Measurements from ENCODE around the gene PDE6B.
"Not testable (repeated sequence)": the region's sequence is repeated elsewhere in the genome, so short reads cannot be mapped to it uniquely, and the experiment has no call there.

Gene PDE6B

DNA sequence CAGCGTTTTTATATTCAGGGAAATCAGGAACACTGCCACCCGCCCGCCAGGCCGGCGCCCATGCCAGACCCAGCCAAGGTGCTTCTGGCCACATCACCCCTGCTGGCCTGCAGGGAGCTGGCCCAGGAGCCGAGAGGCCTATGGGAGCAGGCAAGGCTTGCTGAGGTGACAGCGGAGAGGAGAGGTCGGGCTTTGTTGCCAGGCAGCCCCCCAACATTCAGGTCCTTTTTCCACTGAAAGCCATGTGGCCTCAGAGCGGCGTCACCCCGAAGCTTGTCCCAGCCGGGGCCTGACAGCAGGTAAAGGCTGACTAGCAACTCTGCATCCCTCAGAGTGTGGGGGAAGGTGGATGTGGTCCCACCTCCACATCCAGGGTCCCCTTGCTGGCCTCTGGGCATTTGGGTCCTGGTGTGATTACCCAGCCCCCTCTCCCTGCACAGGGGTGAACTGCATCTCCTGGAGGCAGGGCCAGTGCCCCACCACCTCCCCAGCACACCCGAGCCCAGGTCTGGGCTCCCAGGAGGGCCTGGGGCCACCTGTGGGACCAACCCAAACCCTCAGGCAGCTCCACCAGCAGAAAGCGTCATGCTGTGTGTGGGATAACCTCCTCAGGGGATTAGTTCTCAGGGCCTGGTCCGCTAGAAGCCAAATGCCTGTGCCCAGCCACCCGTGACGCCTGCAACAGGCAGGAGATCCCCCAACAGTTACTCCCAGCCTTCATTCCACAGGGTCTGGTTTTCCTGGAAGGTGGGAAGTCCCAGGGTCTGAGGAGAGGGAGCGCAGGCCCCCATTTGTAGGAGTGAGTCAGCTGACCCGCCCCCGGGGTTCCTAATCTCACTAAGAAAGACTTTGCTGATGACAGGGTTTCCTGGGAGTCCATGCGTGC, at the start of gene PDE6B:
PDE6B (plus strand) TSS at position 869 of the 886 bp plus-strand sequence. CDS start 54 bp downstream, outside the sequence.
- DNase-seq: no peak

GRCh38 chr4:576245-576821, 49.0 kb upstream of the PDE6B start, which contains the start of gene TMEM271:
TSS of gene TMEM271 (minus strand) at chr4:576295. CDS start at chr4:576062, 233 bp downstream.
- DNase-seq: no peak

DNA sequence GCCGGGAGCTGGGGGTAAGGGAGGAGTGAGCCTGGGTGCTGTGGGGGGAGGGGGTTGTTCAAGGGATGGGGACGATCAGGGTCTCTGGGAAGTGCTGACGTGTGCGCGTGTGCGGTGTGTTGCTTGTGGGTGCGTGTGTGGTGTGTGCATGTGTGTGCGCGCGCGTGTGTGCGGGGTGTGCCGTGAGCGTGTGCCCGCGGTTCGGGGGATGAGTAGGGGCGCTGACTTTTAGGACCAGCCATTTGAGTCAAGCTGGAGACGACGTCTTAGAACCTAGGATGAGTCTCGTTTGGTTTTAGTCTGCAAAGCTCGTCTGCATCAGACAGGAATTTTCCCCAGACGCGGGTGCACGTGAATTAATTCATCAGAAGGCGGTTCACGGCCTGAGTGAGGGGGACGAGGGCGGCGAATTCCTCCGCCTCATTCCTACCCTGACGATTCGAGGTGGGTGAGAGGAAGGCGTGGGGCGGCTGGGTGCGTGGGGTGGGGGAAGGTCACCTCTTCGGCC, 48.3 kb upstream of the PDE6B start:
- no peak for DNase-seq

- DNase-seq: no peak
Measured at GRCh38 chr4:577499-578450, 47.6 kb upstream of the PDE6B start.

DNA sequence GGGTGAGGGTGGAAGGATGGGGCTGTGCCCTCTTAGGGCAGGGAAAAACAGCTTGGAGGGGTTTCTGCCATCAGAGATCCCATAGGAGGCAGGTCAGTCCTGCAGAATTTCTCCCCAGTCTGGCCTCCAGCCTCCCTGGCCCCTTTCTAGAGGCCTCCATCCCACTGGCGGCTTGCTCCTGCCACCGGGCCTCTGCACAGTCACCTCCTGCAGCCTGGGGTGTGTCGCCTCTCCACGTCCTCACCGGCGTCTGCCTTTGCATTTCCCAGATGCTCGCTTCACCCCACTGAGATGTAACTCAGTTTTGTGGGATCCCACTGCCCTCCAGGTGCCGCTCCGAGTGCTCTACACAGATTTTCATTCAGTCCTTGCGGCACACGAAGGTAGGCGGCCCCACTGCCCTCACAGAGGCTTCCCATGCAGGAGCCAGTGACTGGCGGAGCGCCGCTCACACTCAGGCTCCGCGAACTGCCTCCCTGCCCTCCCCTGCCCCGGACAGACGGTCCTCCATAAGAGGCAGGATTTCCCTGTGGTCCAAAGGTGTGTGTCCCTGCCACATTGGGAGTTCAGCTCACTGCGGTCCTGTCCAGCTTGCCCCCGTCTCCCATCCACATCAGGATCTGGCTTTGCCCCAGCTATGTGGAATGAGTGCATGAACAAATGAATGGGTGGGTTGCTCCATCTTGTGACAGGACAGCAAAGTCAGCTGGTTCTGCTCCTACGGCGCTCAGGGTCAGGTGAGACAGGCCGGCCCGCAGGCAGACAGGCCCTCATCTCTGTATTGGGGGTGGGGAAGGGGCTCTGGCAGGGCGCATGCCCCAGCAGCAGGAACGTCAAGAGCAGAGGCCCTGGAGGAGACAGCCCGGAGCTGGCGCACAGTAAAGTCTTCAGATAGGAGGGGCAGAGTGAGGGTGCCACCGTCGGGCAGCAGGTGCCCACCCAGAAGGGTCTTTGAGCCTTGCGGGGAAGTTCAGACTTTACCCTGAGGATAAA, 46.6 kb upstream of the PDE6B start:
- no peak for DNase-seq

GRCh38 chr4:579543-580175, 45.7 kb upstream of the PDE6B start:
- DNase-seq: no peak

DNA sequence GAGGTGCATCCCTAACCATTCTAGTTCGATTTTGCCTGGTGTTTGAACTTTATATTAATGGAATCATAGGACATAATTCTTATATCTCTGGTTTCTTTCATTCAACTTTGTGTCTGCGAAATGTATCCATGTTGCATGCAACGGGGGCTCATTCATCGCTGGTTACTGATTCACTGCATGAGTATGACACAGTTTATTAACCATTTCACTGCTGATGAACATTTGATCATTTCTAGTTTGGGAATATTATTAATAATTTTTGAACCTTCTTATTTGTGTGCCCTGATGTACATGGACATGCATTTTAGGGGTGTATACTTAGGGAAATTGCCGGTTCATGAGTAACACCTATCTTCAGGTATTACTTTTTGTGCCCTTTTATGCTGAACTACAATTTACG, 44.2 kb upstream of the PDE6B start:
- no peak for DNase-seq

- no peak for DNase-seq
Measured at GRCh38 chr4:581753-582361, 43.5 kb upstream of the PDE6B start.

GRCh38 chr4:583820-584219, 41.6 kb upstream of the PDE6B start:
- no peak for DNase-seq

- DNase-seq: no peak
Measured at GRCh38 chr4:587671-588350, 37.6 kb upstream of the PDE6B start.

- DNase-seq: no peak
Measured at GRCh38 chr4:588351-588849, 37.0 kb upstream of the PDE6B start.

GRCh38 chr4:589219-589963, 36.0 kb upstream of the PDE6B start:
- DNase-seq: no peak

GRCh38 chr4:590313-590841, 35.0 kb upstream of the PDE6B start:
- no peak for DNase-seq

- DNase-seq: not testable (repeated sequence)
Measured at GRCh38 chr4:592178-592577, 33.2 kb upstream of the PDE6B start.

- no peak for DNase-seq
Measured at GRCh38 chr4:592825-593520, 32.4 kb upstream of the PDE6B start.

DNA sequence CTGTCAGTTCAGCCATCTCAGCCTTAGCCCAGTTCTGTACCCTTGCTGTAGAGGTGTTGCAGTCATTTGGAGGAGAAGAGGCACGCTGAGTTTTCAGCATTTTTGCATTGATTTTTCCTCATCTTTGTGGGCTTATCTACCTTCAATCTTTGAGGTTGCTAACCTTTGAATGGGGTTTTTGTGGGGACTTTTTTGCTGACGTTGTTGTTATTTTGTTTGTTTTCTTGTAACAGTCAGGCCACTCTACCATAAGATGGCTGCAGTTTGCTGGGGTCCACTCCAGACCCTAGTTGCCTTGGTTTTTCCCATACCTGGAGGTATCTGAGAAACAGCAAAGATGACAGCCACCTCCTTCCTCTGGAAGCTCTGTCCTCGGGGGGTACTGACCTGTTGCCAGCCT, 26.4 kb upstream of the PDE6B start:
- no peak for DNase-seq

- no peak for DNase-seq
Measured at GRCh38 chr4:600166-600565, 25.2 kb upstream of the PDE6B start.

- DNase-seq: no peak
Measured at GRCh38 chr4:600850-601515, 24.4 kb upstream of the PDE6B start.
